HG03060 (cell line): ENCODE measurements around the gene ARHGAP10.
"Not testable (repeated sequence)": the region's sequence is repeated elsewhere in the genome, so short reads cannot be mapped to it uniquely, and the experiment has no call there.

Source experiments
- ATAC-seq: cut with Tn5 transposase; IDR thresholded peaks from one replicate; pipeline ENCODE4 v1.9.1; 2021; ENCODE audit warnings: low read depth, moderate number of reproducible peaks; ENCODE audit not compliant: unreplicated experiment

Gene ARHGAP10

DNA sequence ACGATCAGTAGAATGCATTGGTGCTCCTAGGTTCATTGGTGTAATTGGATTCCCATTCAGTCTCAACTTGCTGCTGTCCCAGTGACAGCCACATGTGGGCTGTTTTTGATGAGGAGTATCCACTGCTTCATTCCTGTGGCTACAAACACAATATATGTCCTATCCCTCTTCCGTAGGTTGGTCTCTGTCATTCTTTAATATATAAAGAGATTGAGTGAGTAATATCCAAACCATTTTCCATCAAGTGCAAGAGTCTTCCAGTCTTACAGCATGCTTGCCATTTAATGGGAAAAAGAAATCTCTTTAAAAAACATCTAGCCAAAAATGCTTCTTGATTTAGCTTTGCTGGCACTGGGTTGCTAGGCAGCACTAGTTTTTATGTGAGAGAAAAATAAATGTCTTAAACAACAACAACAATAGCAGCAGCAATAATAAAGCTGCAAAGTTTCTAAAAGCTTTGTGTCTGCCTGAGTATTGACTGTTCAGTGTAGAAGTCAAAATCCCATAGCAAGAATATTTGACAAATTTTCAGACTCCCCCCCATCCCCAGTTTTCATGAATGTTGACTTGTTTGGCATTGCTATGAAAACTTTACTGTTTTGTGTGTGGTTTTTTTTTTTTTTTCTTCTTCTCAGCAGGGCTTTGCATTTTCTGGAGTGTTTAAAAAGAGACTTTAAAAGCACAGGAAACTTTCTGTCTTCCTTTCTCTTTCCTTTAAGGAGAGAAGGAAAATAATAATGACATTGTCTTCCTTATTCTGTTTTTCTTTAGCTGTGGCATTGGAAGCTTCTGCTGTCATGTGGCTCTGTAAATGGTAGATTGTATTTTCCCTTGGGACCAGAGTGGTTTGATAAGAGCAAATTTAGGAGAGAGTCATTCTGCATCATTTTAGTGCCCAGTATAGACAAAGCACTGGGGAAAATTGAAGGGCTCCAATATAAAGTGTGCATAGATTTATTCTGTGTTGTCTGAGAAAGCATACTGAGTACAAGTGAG is 244.3 kb downstream of the ARHGAP10 start:
- ATAC-seq, result no peak

DNA sequence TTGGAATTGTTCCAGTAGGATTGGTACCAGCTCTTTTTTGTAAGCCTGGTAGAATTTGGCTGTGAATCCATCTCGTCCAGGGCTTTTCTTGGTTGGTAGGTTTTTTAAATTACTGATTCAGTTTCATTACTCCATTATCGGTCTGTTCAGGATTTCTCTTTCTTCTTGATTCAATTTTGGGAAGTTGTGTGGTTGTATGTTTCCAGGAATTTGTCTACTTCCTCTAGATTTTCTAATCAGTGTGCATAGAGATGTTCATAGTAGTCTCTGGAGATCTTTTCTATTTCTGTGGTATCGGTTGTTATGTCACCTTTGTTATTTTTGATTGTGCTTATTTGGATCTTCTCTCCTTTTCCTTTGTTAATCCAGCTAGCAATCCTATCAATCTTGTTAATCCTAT is 248.7 kb downstream of the ARHGAP10 start:
- no peak for ATAC-seq

DNA sequence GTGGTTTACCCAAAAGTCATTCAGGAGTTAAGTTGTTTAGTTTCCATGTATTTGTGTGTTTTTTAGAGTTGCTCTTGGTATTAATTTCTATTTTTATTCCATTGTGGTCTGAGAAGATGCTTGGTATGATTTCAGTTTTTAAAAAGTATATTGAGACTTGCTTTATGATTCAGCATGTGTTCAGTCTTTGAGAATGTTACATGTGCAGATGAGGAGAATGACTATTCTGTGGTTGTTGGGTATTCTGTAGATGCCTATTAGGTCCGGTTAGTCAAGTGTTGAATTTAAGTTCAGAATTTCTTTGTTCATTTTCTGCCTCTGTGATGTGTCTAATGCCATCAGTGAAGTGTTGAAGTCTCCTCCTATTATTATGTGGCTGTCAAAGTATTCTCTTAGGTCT is 249.4 kb downstream of the ARHGAP10 start:
- peak; percentile 97 for ATAC-seq

DNA sequence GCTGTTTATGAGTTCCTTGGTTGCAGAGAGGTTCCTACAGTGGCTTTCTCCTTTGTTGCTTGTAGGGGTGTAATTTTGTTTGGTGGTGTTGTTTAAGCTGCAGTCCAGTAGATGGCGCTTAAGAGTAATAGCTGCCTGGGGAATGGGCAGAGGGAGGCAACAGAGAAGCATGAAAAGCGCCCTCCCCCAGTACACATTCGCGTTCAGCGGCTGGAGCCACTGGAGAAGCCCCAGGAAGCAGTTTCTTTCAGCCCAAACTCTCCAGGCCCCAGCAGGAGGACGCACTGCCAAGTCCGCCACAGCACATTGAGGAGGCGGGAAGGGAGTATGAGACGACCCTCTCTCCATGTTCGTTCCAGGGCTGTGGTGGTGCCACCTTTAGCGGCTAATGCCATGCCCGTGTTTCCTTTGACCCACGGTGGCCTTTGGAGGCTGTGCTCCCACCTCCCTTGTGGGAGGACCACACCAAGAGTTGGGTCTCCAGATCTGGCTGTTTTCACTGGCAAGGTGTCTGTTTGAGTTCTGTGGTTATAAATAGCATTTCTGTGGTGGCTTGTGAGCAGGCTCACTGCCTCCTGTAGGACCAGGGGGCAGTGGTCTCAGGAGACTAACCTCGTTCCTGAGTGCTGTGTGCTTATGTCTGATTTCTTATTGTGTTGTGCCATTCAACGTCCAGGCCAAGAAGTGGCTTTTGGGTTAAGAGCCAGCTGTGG is 252.3 kb downstream of the ARHGAP10 start:
- no peak for ATAC-seq

DNA sequence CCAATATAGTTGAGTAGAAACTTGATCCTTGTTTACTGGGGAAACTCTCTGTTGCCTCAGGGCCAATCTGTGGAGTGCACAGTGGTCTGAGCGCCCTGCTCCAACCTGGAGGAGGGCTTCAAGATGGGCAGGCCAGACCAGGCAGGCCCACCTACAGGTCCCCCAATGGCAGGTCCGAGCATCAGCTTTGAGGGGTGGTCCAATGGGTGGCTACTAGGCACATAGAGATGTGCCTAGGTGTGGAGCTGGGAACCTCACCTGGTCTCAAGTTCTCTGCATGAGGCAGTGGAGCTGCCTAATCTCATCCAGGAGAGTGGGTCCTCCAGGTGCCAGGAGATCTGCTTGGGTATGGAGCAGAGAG is 252.9 kb downstream of the ARHGAP10 start:
- ATAC-seq, result no peak

DNA sequence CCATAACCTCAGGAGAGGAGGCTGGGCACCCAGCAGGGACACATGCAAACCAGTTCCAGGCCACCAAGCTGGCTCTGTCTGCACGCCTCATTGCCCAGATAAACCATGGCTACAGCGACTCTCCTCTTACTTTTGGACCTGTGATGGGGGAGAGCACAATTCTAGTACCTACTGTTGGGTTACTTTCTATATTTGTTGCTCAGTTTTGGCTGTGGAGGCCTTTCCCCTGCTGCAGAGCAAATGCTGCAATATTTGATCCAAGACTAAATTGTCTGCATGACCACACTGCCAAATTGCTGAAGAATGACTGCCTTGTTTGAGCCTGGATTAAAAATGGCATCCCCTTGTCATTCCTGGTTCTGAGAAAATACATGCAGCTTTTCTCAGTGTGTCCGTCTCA is 253.5 kb downstream of the ARHGAP10 start:
- ATAC-seq, result no peak

DNA sequence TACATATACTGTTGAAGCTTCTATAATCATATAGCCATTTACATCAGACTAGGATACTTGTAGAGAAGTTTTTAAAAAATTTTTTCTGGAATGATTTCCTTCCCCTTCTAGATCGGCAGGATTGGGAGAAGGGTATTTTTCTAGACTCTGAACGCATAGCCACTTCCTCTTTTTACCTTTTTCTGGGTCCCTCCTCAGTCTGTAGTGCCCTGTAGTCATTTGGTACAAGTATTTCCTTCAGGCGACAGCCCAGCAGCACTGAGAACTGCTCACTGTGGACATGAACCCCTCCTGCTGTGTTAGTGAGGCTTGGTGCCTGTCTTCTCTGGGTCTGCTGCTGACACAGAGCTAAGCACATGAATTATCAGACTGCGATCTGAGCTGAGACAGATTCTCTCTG is 255.4 kb downstream of the ARHGAP10 start:
- peak; percentile 63 for ATAC-seq

DNA sequence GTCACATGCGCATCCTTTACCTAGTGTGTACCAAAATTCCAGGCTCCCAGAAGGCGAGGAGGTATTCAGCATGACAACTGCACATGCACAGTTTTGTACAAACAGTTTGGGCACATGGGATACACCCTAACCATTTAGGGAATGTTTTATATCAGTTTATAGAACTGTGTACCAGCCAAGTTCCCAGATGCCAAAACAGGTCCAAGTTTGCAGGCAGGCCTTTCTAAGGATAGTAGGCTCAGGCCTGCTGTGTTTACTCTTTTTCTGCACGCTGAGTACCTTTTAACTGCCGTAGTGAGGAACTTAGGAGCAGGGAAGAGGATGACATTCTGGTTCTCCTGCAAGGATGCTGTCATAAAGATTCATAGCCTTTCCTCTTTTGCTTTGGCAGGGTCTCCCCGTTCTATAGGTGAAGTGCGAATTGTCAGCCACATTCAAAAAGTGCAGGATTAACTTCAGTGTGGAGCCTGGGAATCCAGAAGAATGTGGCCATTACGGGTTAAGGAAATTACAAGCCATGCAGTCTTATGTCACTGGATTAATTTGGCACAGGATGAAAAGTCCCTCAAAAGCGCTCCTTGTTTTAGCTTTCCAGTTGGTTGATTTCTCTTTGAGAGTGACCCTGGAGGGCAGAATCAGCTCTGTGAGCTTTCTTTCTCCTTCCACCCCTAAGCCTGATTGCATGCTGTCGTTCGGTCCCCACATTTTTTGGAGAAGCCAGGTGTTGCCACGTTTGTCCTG is 259.8 kb downstream of the ARHGAP10 start:
- ATAC-seq, result no peak

DNA sequence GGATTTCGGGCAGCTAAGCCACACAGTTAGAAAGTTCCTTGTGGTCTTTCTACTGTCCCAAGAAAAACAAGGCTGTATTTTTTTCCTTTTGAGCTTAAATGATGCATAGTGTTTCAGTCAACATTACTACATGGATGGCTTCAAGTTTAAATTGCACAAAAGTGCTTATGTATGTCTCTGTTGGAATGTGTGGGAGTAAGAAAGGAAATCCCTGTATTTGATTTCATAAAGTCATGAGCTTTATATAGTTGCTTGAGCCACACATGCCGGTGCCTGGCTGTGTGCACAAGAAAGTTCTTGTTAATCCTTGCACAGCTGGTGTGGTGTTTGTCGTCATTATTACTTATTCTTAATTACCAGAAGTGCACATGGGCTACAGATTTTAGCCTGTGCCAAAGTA is 262.2 kb downstream of the ARHGAP10 start:
- ATAC-seq, result no peak

DNA sequence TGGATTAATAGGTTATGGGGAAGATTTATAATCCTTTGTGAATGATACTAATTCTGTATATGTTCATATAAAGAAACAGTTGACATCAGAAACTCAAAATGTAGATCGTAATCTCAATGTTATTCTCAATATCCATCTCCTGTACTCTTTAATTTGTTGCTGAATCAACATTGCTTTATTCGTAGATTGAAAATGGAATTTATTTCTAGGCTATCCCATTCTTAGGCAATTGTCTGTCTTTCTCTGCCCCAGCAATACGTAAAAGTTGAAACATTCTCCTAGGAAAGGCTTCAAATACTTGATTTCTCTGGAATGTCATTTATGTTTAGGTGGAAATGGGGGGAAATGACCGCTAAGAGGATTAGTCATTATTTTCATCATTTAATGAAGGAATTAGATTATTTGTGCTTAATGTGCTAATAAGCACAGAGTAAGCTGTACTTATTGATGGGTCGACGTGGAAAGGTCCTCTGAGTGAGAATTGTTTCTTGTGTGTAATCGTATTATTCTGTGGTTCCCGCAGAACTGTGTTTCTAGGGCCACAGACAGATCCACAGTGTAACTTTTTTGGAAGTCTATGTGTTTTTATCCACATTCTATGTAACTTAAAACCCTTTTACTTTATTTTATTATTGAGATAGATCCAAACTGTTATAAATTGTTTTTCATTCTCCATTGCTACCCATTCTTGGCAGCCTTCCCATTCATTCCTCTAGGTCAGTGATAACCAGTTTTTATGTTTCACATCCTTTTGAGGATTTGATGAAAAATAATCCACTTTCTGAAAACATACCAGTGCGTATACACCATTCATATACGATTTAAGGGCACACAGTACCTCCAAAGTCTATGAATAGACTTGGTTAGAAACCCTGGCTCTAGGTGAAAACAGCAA is 262.9 kb downstream of the ARHGAP10 start:
- ATAC-seq, result no peak

DNA sequence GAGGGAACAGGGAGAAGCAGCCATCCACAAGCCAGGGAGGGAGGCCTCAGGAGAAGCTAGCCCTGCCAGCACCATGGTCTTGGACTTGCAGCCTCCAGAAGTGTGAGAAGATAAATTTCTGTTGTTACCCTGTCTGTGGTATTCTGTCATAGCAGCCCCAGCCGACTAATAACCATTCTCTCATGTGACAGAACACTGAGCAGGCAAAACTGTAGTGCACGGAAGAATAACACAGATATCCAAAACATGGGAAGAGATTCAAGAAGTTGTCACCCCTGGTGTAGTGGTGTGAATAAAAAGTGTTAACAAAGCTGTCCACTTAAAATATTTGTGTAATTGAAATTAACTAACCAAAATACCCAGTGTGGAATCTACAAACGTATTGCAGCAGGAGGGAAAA is 265.0 kb downstream of the ARHGAP10 start:
- ATAC-seq, result no peak

DNA sequence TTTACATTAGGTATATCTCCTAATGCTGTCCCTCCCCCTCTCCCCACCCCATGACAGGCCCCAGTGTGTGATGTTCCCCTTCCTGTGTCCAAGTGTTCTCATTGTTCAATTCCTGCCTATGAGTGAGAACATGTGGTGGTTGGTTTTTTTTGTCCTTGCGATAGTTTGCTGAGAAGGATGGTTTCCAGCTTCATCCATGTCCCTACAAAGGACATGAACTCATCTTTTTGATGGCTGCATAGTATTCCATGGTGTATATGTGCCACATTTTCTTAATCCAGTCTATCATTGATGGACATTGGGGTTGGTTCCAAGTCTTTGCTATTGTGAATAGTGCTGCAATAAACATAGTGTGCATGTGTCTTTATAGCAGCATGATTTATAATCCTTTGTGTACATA is 268.1 kb downstream of the ARHGAP10 start:
- not testable (repeated sequence) for ATAC-seq

DNA sequence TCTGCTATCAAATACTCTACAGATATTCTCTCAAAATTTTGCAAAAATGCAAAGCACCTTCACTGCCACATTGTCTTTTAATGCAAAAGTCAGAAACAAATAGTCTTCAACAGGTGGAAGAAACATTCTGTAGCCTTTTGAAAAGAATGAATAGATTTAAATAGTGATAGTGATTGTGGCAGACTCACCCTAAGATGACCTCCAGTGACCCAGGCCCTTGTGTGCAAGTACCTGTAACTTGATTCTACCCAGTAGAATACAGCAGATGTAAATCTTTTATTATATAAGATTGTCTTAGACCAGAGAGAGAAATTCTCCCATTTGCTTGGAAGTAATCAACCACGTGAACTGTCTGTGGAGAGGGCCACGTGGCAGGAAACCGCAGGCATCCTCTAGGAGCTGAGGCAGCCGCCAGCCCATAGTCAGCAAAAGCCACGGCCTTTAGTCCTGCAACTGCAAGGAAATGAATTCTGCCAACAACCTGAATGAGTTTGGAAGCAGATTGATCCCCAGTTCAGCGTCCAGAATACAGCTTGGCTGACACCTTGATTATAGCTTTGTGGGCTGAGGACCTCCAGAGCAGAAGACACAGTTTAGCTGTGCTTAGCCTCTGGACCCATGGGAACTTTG is 272.5 kb downstream of the ARHGAP10 start:
- ATAC-seq, result no peak

DNA sequence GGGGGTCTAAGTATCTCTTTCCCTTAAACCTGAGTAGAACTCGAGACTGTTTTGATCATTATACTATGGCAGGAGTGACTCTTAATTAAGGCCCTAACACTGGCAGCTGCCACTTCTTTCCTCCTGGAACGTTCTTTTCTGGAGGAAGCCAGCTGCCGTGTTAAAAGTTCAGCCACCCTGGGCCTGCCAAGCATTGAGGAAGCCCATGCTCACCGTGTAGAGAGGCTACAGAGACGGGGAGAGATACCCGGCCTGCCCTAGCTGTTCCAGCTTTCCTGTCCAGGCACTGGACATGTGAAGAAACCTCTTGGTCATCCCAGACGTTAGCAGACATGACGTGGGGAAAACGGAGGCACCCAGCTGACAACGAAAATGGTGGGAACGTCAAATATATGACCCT is 274.1 kb downstream of the ARHGAP10 start:
- ATAC-seq, result no peak

DNA sequence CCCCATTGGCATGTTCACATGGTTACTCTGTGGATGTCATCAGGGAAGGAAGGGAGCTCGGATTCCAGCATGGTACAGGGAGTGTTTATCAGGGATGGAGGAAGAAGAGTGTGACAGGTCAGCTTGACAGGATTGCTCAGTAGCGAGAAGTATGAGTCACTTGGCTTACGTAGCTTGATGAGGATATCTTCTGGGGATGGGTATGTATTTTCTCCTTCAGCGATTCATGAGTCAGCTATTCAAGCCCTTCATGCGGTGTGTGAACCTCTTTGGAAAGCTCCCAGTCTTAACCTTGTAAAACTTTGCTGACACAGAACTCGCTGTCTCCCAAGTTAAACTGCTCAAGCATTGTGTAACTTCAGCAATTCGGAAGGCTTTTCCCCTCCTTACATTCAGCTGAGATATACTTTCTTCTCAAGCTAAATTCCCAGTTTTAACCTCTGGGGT is 275.4 kb downstream of the ARHGAP10 start:
- ATAC-seq, result no peak

DNA sequence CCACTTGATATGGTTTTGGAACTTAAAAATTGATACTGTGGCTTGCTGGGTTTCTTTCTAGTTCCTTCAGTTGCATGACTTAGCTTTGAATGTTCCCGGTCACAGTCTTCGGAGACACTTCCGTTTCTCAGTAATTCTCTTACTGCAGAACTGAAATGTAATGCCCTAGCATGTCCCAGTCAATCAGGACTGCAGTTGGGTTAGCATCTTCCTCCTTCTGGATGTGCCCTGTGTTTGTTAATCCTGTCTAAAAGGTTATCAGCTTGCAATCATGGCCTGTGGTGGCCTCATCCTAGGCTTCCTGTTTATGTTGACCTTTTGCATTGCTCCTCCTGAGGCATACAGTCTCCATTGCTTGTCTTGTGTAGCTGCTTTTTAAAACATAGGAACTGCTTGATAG is 275.9 kb downstream of the ARHGAP10 start:
- no peak for ATAC-seq

DNA sequence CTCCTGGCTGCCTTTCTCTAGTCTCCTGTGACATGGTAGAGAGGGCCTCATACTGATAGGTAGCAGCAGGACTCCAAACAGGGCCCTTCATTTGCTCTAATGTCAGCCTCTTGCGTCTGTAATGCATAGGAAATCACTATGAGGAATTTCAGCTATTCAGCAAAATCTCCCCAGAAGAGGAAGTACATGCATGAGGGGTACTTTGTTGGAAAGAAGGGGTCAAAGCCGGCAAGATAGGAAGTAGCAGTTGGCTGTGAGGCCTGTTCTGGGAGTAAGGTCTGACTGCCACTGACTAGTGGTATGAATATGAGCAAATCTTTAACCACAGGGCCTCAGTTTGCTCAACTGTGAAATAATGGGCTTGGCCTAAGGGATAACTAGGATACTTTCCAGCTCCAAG is 283.2 kb downstream of the ARHGAP10 start:
- no peak for ATAC-seq

DNA sequence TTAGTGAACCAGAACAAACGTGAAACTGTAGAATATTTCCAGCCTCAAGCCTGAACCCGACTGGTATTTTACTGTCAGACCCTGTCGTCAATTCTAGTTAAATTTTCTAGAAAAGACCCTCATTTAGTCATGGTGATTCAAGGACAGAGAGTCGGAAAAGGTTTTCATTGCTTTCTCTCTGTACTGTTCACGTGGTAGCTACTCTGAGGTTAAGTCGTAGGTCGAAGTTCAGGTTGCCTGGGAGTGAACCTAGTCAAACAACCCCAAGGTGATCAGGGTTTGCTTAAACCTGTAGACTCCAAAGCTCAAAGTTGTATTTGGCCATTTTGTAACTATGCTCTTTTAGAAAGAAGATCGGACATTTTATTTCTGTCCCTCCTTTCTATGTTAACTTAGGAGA is 283.6 kb downstream of the ARHGAP10 start:
- no peak for ATAC-seq

DNA sequence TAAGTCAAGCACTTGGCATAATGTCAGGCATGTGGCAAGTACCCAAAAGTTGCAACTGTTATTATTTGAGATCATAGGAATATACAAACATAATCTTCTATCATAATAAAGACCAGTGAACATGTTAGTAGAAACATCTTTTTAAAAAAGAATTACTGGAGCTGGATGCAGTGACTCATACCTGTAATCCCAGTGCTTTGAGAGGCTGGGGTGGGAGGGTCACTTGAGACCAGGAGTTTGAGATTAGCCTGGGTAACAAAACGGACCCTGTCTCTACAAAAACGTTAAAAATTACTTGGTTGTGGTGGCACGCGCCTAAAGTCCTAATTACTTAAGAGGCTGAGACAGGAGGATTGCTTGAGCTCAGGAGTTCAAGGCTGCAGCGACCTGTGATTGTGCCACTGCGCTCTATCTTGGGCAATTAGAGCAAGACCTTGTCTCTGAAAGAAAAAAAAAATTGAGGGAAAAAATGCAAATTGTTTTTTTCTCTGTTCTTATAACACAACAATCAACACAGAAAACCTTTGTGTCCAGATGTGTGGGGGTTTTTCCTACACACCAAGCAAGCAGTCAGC is 284.3 kb downstream of the ARHGAP10 start:
- ATAC-seq, result no peak
